HG03095 (cell line): ENCODE results near the gene ABCB1.

Experiments used
- ATAC-seq: cut with Tn5 transposase; IDR thresholded peaks from one replicate; pipeline ENCODE4 v1.9.1; 2021; ENCODE audit warnings: moderate library complexity; ENCODE audit not compliant: unreplicated experiment

ABCB1 gene

DNA sequence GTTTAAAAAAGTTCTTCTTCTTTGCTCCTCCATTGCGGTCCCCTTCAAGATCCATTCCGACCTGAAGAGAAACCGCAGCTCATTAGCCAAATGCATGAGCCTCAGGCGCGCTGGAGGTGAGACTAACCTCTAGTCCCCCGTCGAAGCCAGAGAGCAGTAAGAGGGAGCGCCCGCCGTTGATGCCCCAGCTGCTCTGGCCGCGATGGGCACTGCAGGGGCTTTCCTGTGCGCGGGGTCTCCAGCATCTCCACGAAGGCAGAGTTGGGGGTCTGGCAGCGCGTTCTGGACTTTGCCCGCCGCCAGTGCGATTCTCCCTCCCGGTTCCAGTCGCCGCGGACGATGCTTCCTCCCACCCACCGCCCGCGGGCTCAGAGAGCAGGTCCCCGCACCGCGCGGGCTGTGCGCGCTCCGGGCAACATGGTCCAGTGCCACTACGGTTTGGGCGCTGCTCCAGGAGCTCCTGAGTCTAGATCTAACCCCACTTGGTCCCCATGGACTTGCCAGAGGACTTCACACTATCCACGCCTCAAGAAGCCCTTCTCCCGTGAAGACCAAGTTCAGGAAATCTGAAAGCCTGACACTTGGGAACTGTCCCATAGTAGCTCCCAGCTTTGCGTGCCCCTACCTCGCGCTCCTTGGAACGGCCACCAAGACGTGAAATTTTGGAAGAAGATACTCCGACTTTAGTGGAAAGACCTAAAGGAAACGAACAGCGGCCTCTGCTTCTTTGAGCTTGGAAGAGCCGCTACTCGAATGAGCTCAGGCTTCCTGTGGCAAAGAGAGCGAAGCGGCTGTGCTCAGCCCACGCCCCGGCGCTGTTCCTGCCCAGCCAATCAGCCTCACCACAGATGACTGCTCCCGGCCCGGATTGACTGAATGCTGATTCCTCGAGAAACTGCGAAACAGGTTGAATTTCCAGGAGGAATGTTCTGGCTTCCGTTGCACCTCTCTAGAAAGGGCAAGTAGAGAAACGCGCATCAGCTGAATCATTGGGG, at the start of gene ABCB1:
ABCB1 (minus strand) TSS at position 755 of the 995 bp plus-strand sequence; CDS start at position 55, 700 bp downstream.
- peak; percentile 66 for ATAC-seq

DNA sequence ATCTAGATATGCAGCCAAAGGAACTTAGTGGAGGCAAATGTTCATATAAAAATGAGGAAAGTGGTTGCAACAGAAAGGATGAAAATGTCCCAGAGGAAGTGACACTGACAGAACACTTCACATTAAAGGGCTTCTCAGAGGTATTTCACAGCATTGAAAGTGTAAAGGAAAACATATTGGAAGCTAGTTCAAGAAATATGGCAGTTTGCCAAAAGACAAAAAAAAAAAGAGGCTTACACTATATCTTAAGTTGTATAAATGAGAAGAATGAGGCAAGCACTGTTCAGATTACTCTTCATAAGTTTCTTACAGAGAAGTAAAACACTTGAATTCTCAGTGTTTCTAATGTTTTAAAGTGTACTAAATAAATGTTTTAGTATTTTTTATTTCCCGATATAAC, 47.6 kb upstream of the ABCB1 start:
- no peak for ATAC-seq

DNA sequence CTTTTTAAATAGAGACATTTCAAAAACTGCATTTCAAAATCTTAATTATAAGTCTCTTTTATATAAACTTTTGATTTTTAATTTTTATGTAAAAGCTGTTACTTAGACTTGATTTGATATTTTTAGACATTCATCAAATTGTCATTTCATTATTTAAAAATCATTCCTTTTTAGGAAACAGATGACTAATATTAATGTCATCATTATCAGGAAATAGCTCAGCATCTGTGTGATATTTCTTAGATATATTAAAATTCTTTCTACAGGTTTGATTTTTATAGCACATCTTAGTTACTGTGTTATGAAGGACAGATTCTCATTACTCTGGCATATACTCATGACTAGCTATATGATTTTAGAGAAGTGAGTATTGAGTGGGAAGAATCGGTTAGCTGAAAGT, 44.8 kb upstream of the ABCB1 start:
- ATAC-seq: no peak

DNA sequence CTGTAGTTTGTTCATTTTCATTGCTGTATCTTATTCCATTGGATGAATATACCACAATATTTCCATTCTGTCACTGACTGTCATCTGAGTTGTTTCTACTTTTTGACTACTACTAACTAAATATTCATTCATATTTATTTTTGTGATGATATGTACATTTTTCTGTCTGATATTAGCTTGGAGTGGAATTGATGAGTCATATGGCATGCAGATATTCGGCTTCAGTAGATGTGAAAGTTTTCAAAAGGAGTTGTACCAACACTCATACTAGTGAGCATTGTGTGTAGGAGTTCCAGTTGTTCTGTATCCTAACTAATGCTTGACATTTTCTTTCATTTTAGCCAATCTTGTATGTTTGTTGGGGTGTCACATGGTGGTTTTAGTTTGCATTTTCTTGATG, 35.2 kb upstream of the ABCB1 start:
- ATAC-seq: no peak

DNA sequence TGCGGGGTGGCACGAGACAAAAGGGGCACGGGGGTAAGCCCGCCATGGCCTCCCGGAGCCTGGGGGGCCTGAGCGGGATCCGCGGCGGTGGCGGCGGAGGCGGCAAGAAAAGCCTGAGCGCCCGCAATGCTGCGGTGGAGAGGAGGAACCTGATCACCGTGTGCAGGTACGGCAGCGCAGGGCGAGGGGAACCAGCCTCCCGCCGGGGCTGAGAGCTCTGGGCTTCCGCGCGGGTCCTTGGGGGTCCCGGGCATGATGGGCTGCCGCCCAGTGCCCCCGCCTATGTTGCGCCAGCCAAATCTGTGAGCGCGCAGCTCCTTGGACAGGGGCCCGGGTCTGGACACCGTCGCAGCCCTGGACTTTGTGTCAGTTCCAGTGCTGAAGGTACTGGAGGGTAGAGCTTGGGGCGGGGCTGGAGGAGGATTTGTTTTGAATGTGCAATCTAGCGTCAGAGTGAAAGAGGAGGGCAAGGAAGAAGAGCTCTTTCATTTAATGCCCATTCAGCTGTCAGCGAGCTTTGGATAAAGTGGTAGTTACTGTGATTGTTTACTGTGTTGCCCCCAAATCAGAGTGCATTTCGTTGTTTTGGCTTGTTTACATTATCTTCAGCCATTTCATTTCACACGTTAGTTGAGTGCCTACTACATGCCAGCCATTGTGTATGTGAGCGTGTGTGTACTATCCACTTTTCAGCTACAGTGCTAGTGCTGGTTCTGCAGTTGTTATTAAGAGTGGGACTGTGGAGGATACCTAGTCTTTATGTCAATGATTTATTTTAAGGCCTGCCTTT, 28.3 kb upstream of the ABCB1 start:
- no peak for ATAC-seq

DNA sequence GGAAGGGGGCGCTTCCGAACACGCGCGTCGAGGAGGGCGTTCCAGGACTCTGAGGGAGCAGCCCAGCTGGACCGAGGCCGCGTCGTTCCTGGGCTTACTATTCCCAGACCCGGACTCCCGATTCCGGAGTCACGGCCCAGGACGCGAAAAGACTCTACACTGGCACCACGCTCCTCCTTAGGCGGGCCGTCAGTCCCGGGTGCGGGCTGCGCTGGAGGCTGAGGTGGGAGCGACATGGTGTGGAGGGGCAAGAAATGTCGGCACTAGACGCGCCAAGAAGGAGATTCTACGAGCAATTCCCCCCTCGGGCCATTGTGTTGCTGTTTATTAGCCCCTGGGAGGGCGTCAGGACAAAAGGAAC, 26.9 kb upstream of the ABCB1 start:
- ATAC-seq: peak; percentile 19

DNA sequence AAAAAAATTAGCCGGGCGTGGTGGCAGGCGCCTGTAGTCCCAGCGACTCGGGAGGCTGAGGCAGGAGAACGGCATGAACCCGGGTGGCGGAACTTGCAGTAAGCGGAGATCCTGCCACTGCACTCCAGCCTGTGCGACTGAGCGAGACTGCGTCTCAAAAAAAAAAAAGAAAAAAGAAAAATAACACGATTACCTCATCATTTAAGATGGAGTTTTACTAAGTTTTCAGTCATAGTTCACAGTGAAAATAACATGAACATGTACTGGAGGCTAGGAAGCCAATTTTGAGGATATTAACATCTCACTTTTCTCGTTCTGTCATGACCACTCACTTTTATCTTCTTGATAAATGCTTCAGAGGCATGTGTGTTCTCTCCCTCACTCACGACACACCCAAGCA, 24.4 kb upstream of the ABCB1 start:
- ATAC-seq: no peak

DNA sequence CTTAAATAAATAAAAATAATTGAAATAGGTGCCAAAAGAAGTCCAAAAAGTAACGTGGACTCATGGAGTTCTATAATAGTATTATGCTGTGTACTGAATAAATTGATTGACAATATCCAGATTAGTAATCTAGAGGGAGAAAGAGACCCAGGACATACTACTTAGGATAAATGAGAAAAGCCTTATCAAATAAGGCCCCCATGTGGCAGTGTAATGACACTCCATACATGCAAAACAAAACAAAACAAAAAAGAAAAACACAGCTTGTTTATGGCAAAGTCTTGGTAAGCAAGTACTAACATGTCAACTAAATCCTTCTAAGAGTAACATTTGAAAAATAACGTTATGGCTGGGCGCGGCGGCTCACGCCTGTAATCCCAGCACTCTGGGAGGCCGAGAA, 23.9 kb upstream of the ABCB1 start:
- no peak for ATAC-seq

DNA sequence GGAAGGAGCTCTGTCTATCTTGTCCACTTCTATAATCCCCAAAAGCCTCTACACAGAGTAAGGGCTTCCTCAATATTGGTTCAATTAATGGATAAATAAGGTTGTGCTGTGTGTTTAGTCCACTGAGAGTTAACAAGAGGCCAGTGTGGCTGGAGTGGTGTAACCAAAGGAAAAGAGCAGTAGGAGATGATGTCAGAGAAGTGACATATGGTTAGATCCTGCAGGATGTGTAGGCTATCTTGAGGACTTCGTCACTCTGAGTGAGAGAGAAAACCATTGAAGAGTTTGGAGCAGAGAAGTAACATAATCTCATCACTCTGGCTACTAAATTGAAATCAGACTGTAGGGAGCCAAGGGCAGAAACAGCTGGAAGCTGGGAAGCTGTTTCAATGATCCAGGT, 14.5 kb upstream of the ABCB1 start:
- no peak for ATAC-seq

DNA sequence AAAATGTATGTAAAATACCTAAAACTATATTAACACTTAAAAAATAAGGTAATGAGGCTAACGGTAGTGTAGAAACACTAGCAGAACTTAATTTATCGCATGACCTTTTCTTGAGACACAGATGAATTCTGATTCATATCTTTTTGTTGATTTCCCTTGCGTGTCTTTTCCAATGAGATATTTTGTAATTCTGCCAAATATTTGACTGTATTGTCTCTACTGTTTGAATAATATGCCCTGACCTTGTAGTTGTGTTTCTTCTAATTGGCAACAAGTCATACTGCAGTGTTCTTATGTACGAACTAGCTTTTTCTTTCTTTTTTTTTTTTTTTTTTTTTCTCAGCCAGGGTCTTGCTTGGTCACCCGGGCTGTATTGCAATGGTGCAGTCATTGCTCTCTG, 9.2 kb upstream of the ABCB1 start:
- no peak for ATAC-seq

DNA sequence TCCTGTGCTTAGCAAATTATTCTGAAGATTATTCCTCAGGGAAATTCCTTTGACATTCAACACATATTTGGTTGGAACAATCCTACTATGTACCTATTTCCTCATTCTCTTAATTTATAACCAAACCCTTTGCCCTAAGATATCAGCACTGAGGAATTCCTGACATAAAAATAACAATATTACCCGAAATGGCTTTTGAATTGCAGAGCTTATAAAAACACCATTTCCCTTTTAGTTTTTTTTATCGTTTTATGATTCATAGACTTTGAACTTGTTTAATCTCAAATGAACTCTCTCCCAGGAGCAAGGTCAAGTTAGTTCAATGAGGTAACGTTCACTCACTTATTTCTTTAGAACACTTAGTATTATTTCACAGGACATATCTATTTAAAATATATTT, 7.7 kb upstream of the ABCB1 start:
- ATAC-seq: no peak

DNA sequence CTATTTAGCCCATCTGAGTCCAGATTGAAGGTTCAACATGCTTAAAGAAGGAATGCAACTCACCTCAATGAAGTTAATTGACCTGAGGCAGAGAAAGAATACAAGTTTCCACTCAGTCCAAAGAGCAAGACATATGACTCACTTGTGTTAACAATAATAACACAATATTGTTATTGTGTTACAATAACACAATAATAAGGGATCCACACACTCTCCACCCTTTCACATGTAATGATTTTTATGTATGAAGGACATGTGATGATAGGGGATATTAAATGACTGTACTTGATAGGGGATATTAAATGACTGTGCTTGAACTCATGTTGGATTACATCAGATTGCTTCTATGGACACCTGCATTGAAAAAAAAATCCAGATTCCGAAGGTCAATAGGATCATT, 3.6 kb upstream of the ABCB1 start:
- ATAC-seq: no peak

DNA sequence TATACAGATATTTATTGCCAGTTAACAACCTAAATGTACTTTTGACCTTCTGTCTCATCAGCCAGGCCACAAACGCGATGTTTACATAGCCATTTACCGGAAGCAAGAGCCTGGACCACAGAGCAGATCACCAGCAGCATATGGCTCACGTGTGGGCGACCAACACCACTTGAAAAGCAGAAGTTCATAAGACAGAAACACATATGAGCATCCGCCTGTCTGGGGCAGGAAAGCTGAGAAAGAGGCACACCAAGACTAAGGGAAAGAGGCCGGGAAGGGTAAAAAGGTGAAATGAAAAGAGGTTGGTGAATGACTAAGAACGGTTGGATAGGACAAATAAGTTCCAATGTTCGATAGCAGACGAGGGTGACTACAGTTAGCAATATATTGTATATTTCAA, 1.3 kb downstream of the ABCB1 start:
- ATAC-seq: peak; percentile 94

DNA sequence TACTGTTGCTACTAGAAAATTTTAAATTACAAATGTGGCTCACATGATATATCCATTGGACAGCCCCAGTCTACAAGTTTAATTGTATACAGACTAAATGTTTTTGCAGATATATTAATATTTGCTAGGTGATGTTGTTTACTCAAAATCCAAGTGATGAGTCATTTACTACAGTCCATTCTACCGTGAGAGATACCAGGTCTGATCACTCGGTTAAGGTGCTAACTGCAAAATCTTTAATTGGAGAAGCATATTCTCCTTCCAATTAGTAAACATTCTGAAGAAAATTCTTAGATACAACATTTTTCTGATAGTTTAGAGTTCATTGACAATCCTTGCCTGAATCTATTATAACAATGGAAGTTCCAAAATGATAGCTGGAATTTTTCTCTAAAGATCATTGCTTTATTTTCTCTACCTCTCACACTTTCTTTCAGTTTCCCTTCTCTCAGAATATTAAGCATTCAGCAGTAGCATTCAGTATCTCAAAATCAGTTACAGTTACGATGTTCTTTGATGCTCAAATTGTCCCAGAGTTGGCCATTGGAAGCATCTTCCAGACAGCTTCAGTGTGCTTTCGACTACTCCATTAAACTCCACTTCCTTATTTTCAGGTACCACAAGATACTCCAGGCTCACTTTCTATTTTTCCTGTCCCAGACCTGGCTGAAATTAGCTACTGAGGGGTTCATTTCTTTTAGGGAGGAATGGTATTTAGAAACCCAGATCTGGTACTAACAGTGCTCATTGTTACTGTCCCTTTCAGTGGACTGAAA, 2.3 kb downstream of the ABCB1 start:
- no peak for ATAC-seq

DNA sequence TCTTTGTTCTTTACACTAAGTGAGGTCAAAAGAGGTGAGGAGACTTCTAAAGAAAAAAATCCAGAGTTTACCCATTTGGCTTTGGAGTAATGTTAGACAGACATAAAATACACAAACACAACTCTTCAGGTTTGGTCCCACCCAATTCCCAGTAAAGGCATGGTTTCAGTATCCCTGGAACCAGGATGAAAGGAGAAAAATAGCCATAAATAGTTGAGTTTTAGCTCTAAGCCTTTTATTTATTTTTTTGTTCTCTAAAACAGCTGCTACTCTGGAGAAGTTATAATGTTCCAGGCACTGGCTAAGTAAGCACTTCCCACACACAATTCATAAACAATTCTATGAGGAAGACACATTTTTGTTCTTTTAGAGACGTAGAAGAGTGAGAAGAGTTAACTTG, 4.0 kb downstream of the ABCB1 start:
- no peak for ATAC-seq

DNA sequence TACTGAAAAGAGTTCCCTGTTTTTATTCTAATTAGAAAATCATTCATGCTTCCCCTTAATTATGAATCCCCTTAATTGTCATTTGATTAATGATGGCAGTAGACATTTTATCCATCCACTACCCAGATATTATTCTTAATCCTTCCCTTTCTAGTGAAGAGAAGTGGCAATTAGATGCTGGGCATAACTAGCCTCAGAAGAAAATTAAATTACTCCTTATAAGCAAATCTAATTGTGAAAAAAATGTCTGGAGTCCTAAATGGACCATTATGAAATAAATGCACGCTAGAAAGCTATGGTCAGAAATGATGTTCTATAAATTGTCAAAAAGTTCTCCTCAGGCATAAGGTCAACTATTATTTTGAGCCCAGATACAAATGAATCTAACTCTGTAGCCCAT, 4.5 kb downstream of the ABCB1 start:
- no peak for ATAC-seq

DNA sequence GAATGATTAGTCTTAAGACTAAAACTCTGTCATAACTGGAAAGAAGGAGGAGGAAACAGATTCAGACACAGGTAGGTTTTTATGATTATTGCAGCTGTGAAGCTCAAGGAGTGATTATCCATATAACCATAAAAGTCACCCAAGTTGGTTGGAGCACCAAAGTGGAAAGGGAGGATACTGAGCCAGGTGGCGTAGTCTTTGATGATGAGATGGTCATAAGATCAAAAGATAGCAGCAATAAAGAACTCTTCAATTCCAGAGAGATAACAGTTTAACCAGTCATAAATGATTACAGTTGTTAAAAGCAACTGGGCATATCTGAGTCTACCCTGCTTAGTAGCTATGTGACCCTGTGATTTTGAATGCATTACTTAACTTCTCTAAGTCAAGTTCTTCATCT, 8.4 kb downstream of the ABCB1 start:
- no peak for ATAC-seq

DNA sequence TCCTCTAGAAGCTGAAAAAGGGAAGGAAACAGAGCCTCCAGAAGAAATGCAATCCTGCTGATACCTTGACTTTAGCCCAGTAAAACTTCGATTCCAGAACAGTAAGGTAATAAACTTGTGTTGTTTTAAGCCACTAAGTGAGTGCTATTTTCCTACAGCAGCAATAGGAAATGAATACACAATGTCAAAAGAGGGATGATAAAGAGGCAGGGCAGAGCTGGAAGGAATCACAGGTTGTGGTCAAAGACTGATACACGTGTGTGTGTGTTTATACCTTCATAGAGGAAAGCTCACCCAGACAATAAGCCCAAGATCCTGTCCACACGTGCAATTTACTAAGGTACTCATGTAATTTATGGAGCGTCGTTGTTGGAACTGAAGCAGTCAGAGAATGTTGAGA, 9.5 kb downstream of the ABCB1 start:
- no peak for ATAC-seq

DNA sequence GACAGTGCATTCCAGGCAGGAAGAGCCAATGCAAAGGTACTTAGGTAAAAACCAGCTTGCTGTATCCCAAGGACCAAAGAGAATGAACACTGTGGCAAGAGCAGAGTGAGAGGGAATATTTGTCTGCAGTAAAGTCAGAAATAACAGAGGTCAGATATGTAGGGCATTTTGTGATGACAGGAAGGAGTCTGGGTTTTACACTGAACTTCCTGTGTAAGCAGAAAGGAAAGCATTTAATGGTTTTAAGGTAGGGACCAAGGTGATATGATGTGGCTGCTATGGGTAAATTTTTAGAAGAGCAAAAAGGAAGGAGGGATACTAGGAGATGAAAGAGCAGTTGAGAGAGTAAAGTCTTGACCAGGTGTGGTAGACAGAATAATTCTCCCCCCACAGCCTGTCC, 10.1 kb downstream of the ABCB1 start:
- ATAC-seq: no peak

DNA sequence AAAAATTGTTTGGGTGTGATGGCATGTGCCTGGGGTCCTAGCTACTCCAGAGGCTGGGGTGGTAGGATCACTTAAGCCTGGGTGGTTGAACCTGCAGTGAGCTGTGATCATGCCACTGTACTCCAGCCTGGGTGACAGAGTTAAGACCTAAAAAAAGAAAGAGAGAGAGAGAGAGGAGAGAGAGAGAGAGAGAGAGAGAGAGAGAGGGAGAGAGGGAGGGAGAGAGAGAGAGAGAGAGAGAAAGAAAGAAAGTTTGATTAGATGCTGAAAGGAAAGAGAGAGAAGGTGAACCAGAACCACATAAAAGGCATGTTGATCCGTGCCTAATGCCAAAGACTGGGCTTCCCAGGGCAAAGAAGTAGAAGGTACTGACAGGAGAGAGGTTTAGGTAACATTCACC, 11.1 kb downstream of the ABCB1 start:
- ATAC-seq: no peak

DNA sequence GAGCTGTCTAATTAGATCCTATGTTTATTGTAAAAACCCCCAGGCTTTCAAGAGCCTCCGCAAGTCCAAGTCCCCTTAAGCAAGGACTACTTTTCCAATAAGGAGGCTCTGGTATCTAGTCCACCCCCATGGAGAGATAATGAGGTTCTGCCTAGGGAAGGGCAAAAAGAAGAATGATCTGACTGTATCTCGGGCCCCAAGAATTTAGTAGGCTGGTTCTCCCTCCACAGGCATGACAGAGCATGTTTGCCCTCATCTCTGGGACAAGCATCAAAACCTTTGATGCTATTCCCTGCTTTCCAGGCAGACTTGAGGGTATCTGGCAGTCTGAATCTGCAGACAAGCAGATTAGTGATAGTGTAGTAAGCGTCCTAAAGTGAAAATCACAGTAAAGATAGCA, 19.0 kb downstream of the ABCB1 start:
- ATAC-seq: no peak
